GM12891 (cell line): ENCODE results near the gene GABRB1.

ENCODE experiments used
- POLR2A ChIP-seq: IDR thresholded peaks from 2 replicates; pipeline ENCODE4 v1.6.1; 2011; ENCODE audit warnings: low read depth, low read length, control low read depth
- POLR2AphosphoS5 ChIP-seq: IDR thresholded peaks from 2 replicates; pipeline ENCODE4 v1.6.1; 2011; ENCODE audit warnings: low read depth, low read length, control low read depth
- TAF1 ChIP-seq: IDR thresholded peaks from 2 replicates; pipeline ENCODE4 v1.6.1; 2011; ENCODE audit warnings: low read depth, low read length, control low read depth

- TF ChIP-seq POLR2AphosphoS5 (no peak), POLR2A (no peak), TAF1 (no peak)
Measured at GRCh38 chr4:46984781-46985180, 46.6 kb upstream of the GABRB1 start.
